Mucosa of gallbladder (tissue), 1 donor: ENCODE measurements around the gene PCDH9. TPM values are rescaled to one million over a fixed set of nuclear protein-coding genes. Genes with fewer than 3 reads are reported as not detected.
"Not testable (repeated sequence)": the region's sequence is repeated elsewhere in the genome, so short reads cannot be mapped to it uniquely, and the experiment has no call there.

Experiments used
- DNase-seq: peaks from one replicate; pipeline ENCODE4 v3.0.0-alpha.2; 2020; ENCODE audit warnings: low spot score
- total RNA-seq: library from RNA; stranded (reverse); gene quantifications from one replicate; pipeline ENCODE4 v1.2.1, GENCODE V29; 2021
- donor health status: DM: no; HTN: no; CAD: no.

The PCDH9 gene
- total RNA-seq, 1 donor from 2014 or later: 9.0 TPM

DNA sequence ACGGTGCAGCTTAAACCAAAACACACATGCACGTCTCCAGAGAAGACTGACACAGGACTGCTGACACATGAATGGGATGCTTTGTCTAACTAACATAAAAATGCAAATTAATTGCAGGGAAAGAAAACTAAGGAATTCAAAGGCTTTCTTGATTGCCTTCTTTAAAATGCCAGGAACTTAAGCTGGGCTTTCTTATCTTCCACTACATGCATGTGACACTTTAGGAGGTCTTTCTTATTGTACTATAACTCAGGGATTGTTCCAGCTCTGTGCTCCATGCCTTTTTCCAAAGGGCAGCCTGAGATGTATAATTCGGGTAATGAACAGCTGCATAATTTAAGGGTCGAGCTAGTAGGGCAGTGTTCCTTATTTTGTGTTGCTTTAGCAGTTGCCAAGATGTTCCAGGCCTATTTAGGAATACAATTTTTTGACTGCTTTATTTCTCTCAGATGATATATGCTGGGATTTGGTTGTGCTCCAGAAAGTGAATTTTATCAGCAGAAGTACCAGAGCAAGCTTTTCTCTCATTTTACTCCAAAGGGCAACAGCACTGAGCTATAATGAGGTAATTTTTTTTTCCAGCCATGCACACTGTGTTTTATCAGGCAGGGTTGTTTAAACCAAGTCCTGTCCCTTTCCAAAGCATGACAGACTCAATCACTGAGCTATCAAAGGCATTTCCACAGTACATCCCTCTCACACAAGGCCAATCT is 885.2 kb downstream of the PCDH9 start:
- DNase-seq: no peak

DNA sequence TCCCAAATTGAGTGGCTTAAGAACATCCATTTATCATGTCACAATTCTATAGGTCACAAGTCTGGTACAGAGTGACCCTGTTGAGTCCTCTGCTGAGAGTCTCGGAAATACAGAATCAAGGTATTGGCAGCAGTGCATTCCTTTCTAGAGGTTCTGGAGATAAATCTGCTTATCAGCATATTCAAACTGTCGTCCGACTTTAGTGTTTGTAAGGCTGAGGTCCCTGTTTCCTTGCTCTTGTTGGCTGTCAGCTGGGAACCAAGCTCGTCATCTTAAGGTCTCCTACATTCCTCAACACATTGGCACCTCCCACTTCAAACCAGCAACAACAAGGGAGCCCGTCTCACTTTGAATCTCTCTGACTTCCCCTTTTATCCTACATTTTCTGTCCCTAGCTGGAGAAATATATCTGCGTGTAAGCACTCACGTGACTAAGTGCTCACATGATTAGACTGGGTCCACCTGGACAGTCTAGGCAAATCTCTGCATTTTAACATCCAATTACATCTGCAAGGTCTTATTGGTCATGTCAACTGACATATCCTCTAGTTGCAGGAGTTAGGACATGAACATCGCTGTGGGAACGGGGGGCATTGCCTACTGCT is 886.8 kb downstream of the PCDH9 start:
- no peak for DNase-seq

DNA sequence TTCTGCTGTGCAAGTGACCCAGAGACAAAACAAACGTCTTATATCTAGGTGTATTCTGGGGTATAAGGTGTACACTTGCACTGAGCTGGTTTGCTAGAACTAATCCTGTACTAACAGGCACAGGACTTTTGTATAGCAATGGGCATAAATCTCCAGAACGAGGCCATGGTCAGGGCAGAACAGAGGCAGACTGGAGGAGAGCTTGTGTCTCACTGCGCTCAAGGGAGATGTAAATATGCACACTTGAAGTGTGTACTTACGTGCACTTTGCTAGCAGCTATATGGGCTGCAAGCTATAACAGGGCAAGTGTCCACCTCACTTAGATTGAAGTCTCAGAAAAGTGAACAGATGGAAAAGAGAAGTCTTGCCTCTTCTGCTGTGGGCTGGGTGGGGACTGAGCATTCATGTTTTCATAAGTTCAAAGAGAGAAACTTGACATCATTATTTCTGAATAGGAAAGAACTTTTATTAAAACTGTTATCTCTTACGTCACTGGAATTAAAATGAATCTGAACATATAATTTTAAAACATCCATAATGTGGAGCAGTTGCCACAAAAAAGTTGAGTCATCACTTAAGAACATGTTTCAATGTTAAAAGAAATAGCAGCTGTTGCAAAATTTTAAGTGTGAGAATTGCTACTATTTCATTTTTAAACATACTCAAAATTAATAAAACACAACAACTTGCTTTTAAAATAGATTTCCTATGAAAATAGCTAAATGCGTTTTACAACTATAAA is 888.3 kb downstream of the PCDH9 start:
- no peak for DNase-seq

DNA sequence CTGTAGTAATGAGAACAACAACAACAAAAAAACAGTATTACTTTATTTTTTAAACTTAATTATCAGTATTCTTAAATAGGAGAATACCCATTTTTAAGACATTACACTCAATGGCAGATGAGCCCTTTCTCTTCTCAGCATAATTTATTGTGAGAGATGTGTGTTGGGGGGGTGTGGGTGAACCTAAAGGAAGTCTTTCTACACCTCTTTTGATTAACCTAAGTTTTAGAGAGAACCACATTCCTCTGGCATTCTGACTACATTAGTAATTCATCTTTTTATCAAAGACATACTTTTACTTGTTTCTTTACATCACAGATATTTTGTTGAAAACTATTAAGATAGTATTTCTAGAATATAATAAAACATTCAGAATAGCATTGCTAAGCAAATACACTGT is 890.9 kb downstream of the PCDH9 start:
- DNase-seq: no peak

DNA sequence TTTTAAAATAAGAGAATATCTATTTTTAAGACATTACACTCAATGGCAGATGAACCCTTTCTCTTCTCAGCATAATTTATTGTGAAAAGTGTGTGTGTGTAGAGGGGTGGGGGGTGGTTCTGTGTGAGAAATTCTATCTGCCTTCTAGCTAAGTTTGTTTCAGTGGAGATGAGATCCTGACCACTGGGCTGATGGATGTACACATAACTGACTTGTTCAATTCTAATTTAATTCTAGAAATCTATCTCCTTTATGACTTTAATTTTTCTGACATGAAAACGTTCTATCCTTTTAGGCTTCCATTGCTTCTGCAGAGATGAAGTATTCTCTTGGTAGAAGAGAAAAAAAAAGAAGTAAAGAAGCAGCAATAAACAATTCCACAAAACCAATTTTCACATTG is 891.6 kb downstream of the PCDH9 start:
- no peak for DNase-seq

DNA sequence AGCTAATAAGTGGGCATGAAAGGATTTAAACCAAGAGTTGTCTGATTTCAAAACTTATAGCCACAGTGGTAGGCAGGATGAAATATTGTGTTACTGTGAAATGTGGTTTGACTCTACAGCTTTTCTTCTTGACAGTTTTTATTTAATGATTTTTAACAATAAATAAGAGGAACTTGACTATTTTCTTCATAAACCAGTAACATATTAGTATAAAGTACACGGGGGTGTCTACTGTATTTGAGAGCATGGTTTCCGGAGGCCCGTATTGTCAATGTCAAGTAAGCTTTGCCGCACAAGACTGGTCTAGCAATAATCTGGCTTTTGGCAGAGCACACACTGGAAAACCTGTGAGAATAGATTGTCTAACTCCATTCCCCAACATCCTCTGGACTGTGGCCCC is 894.5 kb downstream of the PCDH9 start:
- no peak for DNase-seq

DNA sequence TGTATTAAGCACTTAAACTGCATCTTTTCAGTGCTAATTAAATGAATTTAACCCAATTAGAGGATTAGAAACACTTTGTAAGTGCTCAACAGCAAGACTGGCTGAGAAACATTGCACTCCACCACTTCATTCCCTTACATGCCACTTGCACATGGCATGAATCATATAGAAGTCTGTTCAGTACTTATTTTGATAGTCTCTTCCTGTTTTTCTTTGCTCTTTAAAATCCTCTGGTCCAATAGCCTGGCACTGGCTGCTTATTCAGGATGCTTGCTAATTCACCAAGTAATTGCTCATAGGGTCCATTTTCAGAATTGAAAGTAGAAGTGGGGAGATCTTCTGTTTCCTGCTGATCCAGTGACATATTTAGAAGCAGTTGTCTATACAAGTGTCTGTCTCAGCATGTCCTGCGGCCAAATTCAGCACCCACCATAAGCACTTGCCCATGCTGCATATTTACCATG is 900.1 kb downstream of the PCDH9 start:
- no peak for DNase-seq

DNA sequence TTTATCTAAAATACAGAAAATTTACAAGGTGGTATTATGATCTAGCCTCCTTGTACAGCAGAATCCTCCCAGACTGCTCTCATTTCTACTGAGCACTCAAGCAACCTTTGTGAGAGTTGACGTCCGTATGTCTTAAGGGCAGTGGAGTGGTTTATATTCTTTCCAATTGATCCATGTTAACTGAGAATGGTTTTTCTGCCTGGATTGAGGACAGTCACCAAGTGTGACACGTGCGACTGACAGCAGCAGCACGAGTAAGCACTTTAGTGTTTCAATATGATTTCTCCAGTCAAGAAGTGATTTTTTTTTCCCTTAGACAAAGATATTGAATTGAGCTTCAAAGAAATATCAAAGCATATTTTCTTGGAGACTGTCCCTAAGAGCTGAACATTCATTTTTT is 901.7 kb downstream of the PCDH9 start:
- no peak for DNase-seq

DNA sequence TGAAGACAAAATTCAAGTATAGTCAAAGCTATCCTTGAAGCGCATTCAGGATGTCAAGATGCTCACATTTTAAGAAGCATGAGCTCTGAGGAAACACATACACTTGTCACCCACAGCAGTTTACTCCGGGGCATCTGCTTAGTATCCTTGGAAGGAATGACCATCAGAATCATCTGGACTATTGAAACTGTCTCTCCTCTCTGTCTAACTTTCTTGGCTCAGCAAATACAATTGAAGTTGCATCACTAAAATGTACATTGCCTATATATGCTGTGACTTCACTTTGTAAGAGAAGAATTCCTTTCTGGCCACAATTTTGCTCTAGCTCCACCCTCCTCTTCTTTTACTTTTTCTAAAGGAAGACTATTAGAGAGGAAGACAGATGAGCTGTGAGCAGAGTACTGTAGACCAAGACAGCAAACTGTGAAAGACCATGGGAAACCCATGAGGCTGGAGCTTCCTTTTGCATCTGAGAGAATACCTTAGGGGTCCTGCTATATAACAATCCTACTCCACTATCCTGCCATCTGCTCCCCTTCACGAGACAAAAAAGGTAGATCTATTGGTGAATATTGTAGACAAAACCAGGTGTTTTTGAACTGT is 906.3 kb downstream of the PCDH9 start:
- no peak for DNase-seq

DNA sequence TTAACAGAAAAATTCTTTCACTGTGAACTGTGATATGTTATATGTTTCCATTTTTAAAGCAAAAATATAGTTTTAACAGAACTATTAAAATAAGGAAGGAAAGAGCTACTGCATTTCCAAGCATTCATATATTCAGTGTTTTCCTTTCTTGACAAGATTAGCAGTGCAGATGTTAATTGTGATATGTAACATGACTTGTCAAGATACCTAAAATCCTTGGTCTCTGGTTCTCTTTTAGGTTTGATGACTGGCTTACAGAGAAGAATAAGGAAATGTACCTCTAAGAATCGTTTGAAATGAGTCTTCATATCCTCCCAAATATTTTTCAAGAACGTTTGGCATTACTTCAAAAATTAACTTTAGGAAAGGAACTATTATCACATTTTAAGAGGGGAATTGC is 907.2 kb downstream of the PCDH9 start:
- no peak for DNase-seq

DNA sequence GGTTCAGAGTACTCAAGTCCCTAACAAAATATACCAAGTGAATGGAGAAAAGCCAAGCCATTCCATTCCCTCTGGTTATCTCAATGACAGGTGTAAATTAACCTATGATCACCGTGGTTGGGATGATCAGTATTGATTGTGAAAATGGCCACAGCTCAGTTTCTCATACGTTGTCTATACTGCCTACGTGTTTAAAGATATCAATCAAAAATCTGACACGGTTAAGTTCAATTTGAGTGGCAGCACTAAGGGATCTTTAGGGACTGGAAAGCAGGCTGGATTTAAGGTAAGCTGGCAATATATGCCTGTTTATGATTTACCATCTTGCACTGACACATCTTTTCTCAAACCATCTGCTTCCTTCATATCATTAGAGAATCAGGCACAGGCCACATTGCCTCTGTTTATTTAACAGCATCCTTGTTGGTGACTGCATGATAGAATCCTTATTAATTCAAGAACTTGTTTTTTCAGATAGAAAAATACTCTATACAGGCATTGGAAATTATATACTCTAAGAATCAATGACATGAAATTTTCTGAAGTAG is 907.9 kb downstream of the PCDH9 start:
- no peak for DNase-seq

DNA sequence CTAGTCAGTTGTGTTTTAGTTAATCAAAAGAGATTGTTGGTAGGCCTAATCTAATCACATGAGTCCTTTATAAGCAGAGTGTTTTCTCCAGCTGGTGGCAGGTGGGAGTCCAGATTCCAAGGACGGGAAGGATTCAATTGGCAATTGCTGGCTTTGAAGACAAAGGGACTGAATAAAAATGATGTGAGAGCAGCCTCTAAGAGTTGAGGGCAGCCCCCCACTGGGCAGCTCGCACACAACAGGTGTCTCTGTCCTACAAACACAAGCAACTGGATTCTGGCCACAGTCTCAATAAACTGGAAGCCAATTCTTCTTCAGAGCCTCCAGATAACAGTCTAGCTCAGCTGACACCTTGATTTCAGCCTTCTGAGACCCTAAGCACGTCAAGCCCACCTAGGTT is 915.2 kb downstream of the PCDH9 start:
- no peak for DNase-seq

DNA sequence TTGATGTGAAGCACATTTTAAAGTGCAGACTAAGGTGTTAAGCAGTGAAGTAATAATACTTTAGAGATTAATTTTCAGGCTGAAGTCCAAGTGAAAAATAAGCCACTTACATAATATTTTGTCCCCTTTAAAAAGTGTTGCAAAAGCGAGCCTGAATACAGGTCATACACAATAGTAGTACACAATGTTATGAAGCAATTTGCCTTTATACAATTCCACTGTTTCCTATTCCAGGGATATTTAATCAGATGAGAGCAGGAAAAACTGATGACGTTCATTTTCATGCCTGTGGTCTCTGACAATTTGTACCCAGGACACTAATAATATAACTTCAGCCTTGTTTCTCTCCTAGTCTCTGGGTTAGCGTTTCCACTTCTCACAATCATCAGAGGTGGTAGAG is 916.7 kb downstream of the PCDH9 start:
- no peak for DNase-seq

DNA sequence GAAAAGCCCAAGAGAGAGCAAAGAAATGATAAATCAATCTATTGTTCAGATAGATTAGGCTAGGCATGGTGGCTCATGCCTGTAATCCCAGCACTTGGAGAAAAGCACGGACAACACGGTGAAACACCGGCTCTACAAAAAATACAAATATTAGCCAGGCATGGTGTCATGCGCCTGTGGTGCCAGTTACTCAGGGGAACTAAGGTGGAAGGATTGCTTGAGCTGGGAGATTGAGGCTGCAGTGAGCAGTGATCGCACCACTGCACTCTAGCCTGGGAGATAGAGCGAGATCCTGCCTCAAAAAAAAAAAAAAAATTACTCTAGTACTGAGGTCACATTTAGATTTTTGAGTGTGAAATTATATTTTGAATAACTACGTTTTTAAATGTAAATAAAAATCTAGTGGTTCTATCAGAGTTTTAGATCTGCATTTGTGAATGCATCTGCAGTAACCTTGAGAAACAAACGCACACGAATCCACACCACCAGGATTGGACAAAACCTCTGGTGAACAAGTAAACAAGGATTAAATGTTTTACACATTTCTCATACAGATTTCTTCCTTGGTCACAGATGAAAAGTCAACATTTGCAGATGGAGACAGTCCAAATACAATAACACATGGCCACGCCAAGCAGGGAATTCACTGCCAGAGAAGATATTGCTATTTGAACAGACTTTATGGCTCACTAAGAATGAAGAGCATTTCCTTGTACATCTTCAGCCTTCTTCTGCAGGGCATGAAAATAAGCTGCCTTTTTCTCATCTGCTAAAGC is 917.6 kb downstream of the PCDH9 start:
- peak; percentile 27 for DNase-seq

DNA sequence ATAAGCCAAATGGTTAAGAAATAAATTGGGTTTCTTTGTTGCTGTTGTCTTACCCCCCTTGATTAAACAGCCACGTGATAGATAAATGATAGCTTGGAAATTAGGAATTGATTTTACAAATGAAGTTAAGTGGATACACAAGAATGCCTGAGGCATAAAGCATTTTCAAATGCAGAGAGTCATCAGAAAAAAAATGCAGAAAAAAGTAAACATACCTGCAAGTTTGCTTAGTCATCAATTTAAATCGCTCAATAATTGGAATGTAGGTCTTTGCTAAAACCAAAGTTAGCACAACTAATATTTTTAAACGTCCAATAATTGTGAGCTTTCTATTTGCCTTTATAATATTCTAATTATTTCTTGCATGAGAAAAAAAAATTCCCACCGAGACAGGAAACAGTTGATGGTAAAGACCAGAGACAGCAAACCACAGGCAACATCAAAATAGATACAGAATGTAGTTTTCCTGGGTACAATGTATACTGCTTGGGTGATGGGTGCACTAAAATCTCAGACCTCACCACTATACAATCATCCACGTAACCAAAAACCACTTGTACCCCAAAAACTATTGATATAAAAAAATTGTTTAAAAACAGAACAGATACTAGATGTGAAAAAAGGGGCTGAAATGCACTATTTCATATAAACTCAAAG is 924.0 kb downstream of the PCDH9 start:
- no peak for DNase-seq

DNA sequence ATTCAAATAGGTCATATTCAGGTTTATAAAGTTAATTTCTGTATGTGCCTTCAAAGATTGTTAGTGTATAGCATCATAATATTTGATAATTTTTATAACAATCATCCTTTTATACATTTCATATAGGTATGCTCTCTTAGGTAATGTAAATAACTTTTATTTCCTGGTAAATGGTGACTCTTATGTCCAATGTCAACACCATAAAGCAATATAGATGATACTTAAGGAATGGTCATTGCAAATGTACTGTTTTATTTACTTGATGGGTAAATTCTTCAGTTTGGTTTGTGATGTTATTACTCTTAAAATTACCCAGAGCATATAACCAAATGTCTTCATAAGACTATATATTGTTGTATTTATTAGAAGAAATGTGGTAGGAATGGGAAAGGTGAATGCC is 928.7 kb downstream of the PCDH9 start:
- no peak for DNase-seq

DNA sequence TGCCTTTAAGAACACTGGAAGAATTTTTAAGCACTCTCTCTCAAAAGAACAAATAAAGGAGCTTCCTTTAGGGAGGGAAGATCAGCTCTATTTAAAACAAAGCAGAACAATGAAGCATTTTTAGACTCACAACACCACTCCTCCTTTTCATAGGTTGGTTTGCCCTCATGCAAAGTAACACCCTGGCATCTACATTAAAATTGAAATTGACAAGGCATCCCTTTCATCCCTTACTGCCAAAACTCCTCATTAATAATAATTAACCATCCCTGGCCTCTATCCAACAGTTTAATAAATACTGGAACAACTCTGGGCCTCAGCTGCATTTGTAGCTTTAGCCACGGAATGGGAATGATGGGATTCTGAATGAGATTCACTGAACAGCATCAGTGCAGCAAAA is 929.1 kb downstream of the PCDH9 start:
- no peak for DNase-seq

DNA sequence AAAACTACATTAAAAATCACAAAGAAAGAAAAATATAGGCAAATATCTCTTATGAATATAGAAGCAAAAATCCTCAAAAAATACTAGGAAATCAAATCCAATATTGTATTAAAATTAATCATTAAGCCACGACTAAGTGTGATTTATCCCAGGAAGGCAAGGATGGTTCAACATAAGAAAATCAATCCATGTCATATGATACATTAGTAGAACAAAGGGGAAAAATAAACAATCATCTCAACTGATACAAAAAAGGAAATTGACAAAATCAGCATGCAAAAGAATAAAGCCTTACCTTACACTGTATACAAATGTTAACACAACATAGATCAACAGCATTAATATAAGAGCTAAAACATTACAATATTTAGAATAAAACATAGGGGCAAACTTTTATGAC is 933.3 kb downstream of the PCDH9 start:
- no peak for DNase-seq

DNA sequence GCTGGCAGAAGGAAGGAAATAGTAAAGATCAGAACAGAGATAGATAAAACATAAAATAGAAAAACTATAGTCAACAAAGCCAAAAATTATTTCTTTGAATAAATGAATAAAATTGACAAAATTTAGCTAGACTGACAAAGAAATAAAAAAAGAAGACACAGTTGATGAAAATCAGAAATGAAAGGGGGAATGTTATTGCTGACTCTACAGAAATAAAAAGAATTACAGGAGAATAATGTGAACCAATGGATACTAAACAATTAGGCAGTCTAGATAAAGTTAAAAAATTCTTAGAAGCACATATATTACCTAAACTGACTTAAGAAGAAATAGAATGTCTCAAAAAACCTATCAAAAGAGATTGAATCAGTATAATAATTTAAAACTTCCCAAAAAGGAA is 933.8 kb downstream of the PCDH9 start:
- no peak for DNase-seq

DNA sequence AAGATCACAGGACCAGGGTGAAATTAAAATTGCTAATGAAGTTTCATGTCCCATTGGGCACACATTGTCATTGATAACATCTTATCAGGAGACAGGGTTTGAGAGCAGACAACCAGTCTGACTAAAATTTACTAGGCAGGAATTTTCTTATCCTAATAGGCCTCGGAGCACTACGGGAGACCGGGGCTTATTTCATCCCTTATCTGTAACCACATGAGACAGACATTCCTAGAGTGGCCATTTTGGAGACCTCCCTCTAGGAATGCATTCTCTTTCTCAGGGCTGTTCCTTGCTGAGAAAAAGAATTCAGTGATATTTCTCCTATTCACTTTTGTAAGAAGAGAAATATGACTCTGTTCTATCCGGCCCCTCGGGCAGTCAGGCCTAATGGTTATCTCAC is 943.3 kb downstream of the PCDH9 start:
- DNase-seq: not testable (repeated sequence)

DNA sequence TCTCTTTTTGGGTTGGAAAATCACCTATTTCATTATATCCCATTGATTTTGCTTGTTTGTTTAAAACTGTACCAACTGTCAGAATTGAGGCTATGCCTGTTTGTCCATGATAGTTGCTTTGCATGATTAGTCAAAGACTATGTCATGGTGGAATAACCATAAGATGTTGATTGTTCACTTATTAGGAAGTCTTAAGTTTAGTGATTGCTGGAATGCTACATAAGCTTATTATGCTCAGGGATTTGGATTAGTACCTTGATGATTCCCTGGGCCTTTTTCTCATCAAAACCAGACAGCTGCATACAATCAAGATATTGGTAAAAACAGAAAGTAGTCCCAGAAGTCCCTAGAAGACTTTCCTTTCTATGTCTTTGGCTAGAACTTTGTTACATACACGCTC is 954.7 kb downstream of the PCDH9 start:
- no peak for DNase-seq
